IMR-90 (cell line): ENCODE results near the gene PFDN6. TPM values are rescaled to one million over a fixed set of nuclear protein-coding genes. Genes with fewer than 3 reads are reported as not detected.

Experiments
- ATAC-seq: fragments of 200-7000 bp; cut with Tn5 transposase; 2 replicates; pipeline ENCODE4 v1.9.1; 2020; ENCODE audit warnings: low read depth, mild to moderate bottlenecking, moderate library complexity
- BruUV-seq: library from RNA; stranded (reverse); fragments of 400-500 nt; replicated peaks from 2 replicates; lab custom pipeline; 2021; lab: Mats Ljungman, UMichigan
- CTCF ChIA-PET: fragments of 300-600 bp; formaldehyde crosslinking; extraction: SDS; loops from one replicate; lab custom pipeline; 2021; ENCODE audit warnings: antibody characterized with exemption; lab: Yijun Ruan, JAX
- POLR2A ChIA-PET: fragments of 300-600 bp; sonication (Branson Sonifier 250); formaldehyde crosslinking; loops from one replicate; lab custom pipeline; 2022; ENCODE audit warnings: antibody characterized with exemption; ENCODE audit not compliant: unreplicated experiment; lab: Charles Lee
- DNase-seq: peaks from one replicate; pipeline ENCODE4 v3.0.0; 2013
- H2AFZ ChIP-seq: replicated peaks from 2 replicates; pipeline ENCODE3; 2013; ENCODE audit warnings: low read length, mild to moderate bottlenecking; ENCODE audit not compliant: poor library complexity
- H2AK5ac ChIP-seq: 2 replicates; pipeline ENCODE4 v1.6.1; 2013; ENCODE audit warnings: low read depth, low read length, inconsistent platforms
- H2AK9ac ChIP-seq: replicated peaks from 2 replicates; pipeline ENCODE3; 2013; ENCODE audit warnings: mild to moderate bottlenecking, low read depth, low read length, moderate library complexity; ENCODE audit not compliant: poor library complexity
- H2BK120ac ChIP-seq: 2 replicates; pipeline ENCODE4 v1.6.1; 2013; ENCODE audit warnings: low read depth, low read length, inconsistent platforms
- H2BK15ac ChIP-seq: 3 replicates; pipeline ENCODE4 v1.6.1; 2013; ENCODE audit warnings: low read depth, low read length, inconsistent platforms
- H2BK20ac ChIP-seq: 2 replicates; pipeline ENCODE4 v1.6.1; 2013; ENCODE audit warnings: low read depth, mild to moderate bottlenecking, inconsistent platforms, low read length, moderate library complexity
- H2BK5ac ChIP-seq: 2 replicates; pipeline ENCODE4 v1.6.1; 2013; ENCODE audit warnings: mild to moderate bottlenecking, low read depth, low read length, inconsistent platforms; ENCODE audit not compliant: poor library complexity, severe bottlenecking
- H3K14ac ChIP-seq: replicated peaks from 2 replicates; pipeline ENCODE4 v1.6.1; 2013; ENCODE audit warnings: low read depth, low read length, inconsistent platforms
- H3K18ac ChIP-seq: 2 replicates; pipeline ENCODE4 v1.6.1; 2013; ENCODE audit warnings: low read depth, low read length, control low read depth
- H3K23ac ChIP-seq: 2 replicates; pipeline ENCODE4 v1.6.1; 2013; ENCODE audit warnings: low read depth, low read length, inconsistent platforms
- H3K27ac ChIP-seq: 2 replicates; pipeline ENCODE4 v1.5.1; 2013; ENCODE audit warnings: mild to moderate bottlenecking, control low read depth, low read length; ENCODE audit not compliant: insufficient read depth
- H3K27me3 ChIP-seq: 2 replicates; pipeline ENCODE4 v1.6.1; 2013; ENCODE audit warnings: low read length; ENCODE audit not compliant: control insufficient read depth, insufficient read depth
- H3K36me3 ChIP-seq: 2 replicates; pipeline ENCODE4 v1.6.1; 2013; ENCODE audit warnings: low read length, mixed read lengths; ENCODE audit not compliant: control insufficient read depth, insufficient read depth
- H3K4ac ChIP-seq: 2 replicates; pipeline ENCODE4 v1.6.1; 2013; ENCODE audit warnings: low read depth, low read length, inconsistent platforms
- H3K4me1 ChIP-seq: 2 replicates; pipeline ENCODE4 v1.6.1; 2013; ENCODE audit warnings: low read length, mixed read lengths; ENCODE audit not compliant: control insufficient read depth, insufficient read depth
- H3K4me2 ChIP-seq: 2 replicates; pipeline ENCODE4 v1.6.1; 2013; ENCODE audit warnings: low read depth, mild to moderate bottlenecking, control low read depth, low read length, moderate library complexity
- H3K4me3 ChIP-seq: 2 replicates; pipeline ENCODE4 v1.5.1; 2013; ENCODE audit warnings: low read depth, mild to moderate bottlenecking, control low read depth, low read length, moderate library complexity; ENCODE audit not compliant: insufficient read depth
- H3K56ac ChIP-seq: 2 replicates; pipeline ENCODE4 v1.6.1; 2013; ENCODE audit warnings: low read length, inconsistent platforms; ENCODE audit not compliant: insufficient read depth; ENCODE audit errors: extremely low read depth
- H3K79me1 ChIP-seq, 2 experiments: 2 replicates each; pipeline ENCODE4 v1.6.1; 2013; ENCODE audit warnings: low read length in 2 of 2, inconsistent platforms in 1 of 2, low read depth in 1 of 2
- H3K9ac ChIP-seq: 2 replicates; pipeline ENCODE4 v1.6.1; 2013; ENCODE audit warnings: low read depth, low read length, control low read depth
- H3K9me1 ChIP-seq: 2 replicates; pipeline ENCODE4 v1.6.1; 2013; ENCODE audit warnings: low read length, inconsistent platforms; ENCODE audit not compliant: insufficient read depth
- H3K9me3 ChIP-seq: 2 replicates; pipeline ENCODE4 v1.6.1; 2013; ENCODE audit warnings: low read length; ENCODE audit not compliant: control insufficient read depth, insufficient read depth
- H4K20me1 ChIP-seq: 2 replicates; pipeline ENCODE4 v1.6.1; 2013; ENCODE audit warnings: low read length, inconsistent platforms; ENCODE audit not compliant: insufficient read depth
- H4K5ac ChIP-seq: 2 replicates; pipeline ENCODE4 v1.6.1; 2013; ENCODE audit warnings: mild to moderate bottlenecking, low read depth, low read length, control low read depth
- H4K8ac ChIP-seq, 2 experiments: 2 replicates each; pipeline ENCODE4 v1.6.1; 2013; ENCODE audit warnings: low read depth in 2 of 2, low read length in 2 of 2, control low read depth in 1 of 2, inconsistent platforms in 1 of 2
- H4K91ac ChIP-seq: 2 replicates; pipeline ENCODE4 v1.6.1; 2013; ENCODE audit warnings: low read depth, low read length, inconsistent platforms; ENCODE audit not compliant: insufficient read depth
- CHD1 ChIP-seq: IDR thresholded peaks from 2 replicates; pipeline ENCODE4 v1.6.1; 2012; ENCODE audit warnings: low read depth, low read length, improper control_type of control experiment
- NFE2L2 ChIP-seq: fragments of 150-350 bp; IDR thresholded peaks from 2 replicates; pipeline ENCODE4 v1.6.1; 2016; ENCODE audit warnings: low read depth, mild to moderate bottlenecking, low read length
- RAD21 ChIP-seq: IDR thresholded peaks from 2 replicates; pipeline ENCODE4 v1.6.1; 2012; ENCODE audit warnings: low read length, improper control_type of control experiment
- WGBS, 2 experiments: methylation state at CpG; one replicate each; pipeline versions ENCODE4 v1.1.5 to v1.1.7; 2013; ENCODE audit warnings: missing lambda C conversion rate in 2 of 2; ENCODE audit not compliant: insufficient read length in 1 of 2; ENCODE audit errors: extremely low coverage in 2 of 2; 5-methylcytosine and 5-hydroxymethylcytosine counted together
- dilution Hi-C: fragments of 300-500 bp; cut with HindIII; formaldehyde crosslinking; loops from one replicate; pipeline ENCODE4 v1.14.3; 2018; ENCODE audit warnings: low sequenced_read_pairs; ENCODE audit not compliant: unreplicated experiment
- in situ Hi-C: fragments of 300-500 bp; cut with MboI; formaldehyde crosslinking; loops from 3 replicates; pipeline ENCODE4 v1.14.3; 2019; ENCODE audit warnings: low sequenced_read_pairs, inconsistent platforms, mixed read lengths
- intact Hi-C: fragments of 100-400 bp; cut with micrococcal nuclease; formaldehyde crosslinking; loops from 2 replicates; pipeline ENCODE4 v1.10.0; 2022
- polyA plus RNA-seq, 3 experiments: library from polyadenylated mRNA; depleted of rRNA; stranded (reverse); fragments of >200 nt; gene quantifications; 2 replicates each; pipeline ENCODE4 v1.2.3, GENCODE V29; 2012; ENCODE audit warnings: low replicate concordance in 1 of 3
- total RNA-seq: library from RNA; depleted of rRNA; stranded (reverse); fragments of >200 nt; gene quantifications from 2 replicates; pipeline ENCODE4 v1.2.3, GENCODE V29; 2012
- TF ChIP-seq, protein P1 (sequence below): conservative IDR thresholded peaks from 2 replicates; pipeline ENCODE4 v1.5.1; 2012; ENCODE audit warnings: mild to moderate bottlenecking, low read depth, low read length, improper control_type of control experiment
- TF ChIP-seq, protein P2 (sequence below): fragments of 150-350 bp; IDR thresholded peaks from 2 replicates; pipeline ENCODE4 v1.6.1; 2016; ENCODE audit warnings: low read depth, mild to moderate bottlenecking, low read length, moderate library complexity, borderline replicate concordance

Gene PFDN6
- total and polyA plus RNA-seq, 2 of the 4 experiments (the other 2 are of a cell fraction), result 24.4 to 92.1 TPM

DNA sequence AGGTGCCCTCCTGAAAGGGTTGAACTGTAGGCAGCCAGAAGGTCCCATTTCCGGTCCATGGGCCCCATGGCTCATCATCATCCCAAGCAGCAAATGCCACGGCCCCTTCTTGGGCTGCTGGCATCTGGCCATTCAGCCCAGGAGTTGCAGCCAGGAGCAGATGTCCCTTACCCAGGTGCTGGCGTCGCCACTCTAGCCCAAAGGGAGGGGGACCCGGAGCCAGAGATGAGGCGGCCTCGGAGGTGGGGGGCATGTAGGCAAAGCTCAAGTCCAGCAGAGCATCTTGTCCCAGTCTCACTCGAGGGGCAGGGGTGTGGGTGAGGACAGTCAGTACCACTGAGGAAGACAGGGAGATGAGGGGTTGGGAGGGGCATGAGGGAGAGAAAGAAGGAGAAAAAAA is 15.7 kb downstream of the PFDN6 start:
- no peak for DNase-seq
- Histone ChIP-seq H3K79me1 (peaks cover 14 to 50% of the 10 kb centered on the region in 2 experiments), H3K4me3 (no peak overlapping the region), H3K56ac (no peak overlapping the region), H2BK20ac (no peak overlapping the region), H3K4me1 (no peaks in the 10 kb centered on the region), H4K5ac (no peak overlapping the region), H3K9me3 (no peaks in the 10 kb centered on the region), H3K27ac (no peak overlapping the region), H4K91ac (no peak overlapping the region), H3K4me2 (no peak overlapping the region), H3K18ac (no peak overlapping the region), H4K20me1 (peaks cover 15% of the 10 kb centered on the region; the same call in 1 of the 2 replicates), H4K8ac (no peak overlapping the region), H2BK5ac (no peak overlapping the region), H3K36me3 (peaks cover 19% of the 10 kb centered on the region), H3K23ac (no peak overlapping the region), H2BK15ac (no peak overlapping the region), H2AK5ac (no peak overlapping the region), H3K27me3 (no peaks in the 10 kb centered on the region), H3K14ac (no peak overlapping the region), H2BK120ac (no peak overlapping the region), H3K4ac (no peak overlapping the region), H2AK9ac (no peak overlapping the region), H3K9ac (no peak overlapping the region), H2AFZ (no peak overlapping the region), H3K9me1 (no peaks in the 10 kb centered on the region)
- CTCF ChIA-PET, result no interaction called here
- no TSS peak for BruUV-seq
- no peak for ATAC-seq
- POLR2A ChIA-PET, result no interaction called here
- in situ Hi-C loops (no loop called here), dilution Hi-C loops (no loop called here), intact Hi-C loops (no loop called here)
- TF ChIP-seq, protein P1, sequence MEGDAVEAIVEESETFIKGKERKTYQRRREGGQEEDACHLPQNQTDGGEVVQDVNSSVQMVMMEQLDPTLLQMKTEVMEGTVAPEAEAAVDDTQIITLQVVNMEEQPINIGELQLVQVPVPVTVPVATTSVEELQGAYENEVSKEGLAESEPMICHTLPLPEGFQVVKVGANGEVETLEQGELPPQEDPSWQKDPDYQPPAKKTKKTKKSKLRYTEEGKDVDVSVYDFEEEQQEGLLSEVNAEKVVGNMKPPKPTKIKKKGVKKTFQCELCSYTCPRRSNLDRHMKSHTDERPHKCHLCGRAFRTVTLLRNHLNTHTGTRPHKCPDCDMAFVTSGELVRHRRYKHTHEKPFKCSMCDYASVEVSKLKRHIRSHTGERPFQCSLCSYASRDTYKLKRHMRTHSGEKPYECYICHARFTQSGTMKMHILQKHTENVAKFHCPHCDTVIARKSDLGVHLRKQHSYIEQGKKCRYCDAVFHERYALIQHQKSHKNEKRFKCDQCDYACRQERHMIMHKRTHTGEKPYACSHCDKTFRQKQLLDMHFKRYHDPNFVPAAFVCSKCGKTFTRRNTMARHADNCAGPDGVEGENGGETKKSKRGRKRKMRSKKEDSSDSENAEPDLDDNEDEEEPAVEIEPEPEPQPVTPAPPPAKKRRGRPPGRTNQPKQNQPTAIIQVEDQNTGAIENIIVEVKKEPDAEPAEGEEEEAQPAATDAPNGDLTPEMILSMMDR, result no peak
- TF ChIP-seq, protein P2, sequence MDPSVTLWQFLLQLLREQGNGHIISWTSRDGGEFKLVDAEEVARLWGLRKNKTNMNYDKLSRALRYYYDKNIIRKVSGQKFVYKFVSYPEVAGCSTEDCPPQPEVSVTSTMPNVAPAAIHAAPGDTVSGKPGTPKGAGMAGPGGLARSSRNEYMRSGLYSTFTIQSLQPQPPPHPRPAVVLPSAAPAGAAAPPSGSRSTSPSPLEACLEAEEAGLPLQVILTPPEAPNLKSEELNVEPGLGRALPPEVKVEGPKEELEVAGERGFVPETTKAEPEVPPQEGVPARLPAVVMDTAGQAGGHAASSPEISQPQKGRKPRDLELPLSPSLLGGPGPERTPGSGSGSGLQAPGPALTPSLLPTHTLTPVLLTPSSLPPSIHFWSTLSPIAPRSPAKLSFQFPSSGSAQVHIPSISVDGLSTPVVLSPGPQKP, result no peak
- TF ChIP-seq CHD1 (no peak), RAD21 (no peak), NFE2L2 (no peak)
- 85% methylated on average over 5 of the region's 8 CpGs; no CpG with 5 or more reads in 1 of the 2 experiments for WGBS, 2 experiments
